GM12874 (cell line): Measurements from ENCODE around the gene OR2T27.
"Not testable (repeated sequence)": the region's sequence is repeated elsewhere in the genome, so short reads cannot be mapped to it uniquely, and the experiment has no call there.

Experiments used
- CTCF ChIP-seq: IDR thresholded peaks from 2 replicates; pipeline ENCODE4 v1.5.1; 2011; ENCODE audit warnings: low read depth, mild to moderate bottlenecking, control low read depth, low read length, moderate library complexity; ENCODE audit not compliant: insufficient read depth

OR2T27 gene

GRCh38 chr1:248655354-248655753 is at the start of gene OR2T27:
TSS of gene OR2T27 (minus strand) at chr1:248655528. CDS start at chr1:248650884, 4,644 bp downstream.
- not testable (repeated sequence) for TF ChIP-seq CTCF

- TF ChIP-seq CTCF: no peak
Measured at GRCh38 chr1:248704606-248705005, 49.3 kb upstream of the OR2T27 start.

GRCh38 chr1:248703674-248704073 is 48.3 kb upstream of the OR2T27 start:
- TF ChIP-seq CTCF: no peak

- no peak for TF ChIP-seq CTCF
Measured at GRCh38 chr1:248702714-248703113, 47.4 kb upstream of the OR2T27 start, which contains the start of gene OR14I1. TSS of gene OR14I1 (minus strand) at chr1:248702766.

- TF ChIP-seq CTCF: no peak
Measured at GRCh38 chr1:248699099-248699498, 43.8 kb upstream of the OR2T27 start.

GRCh38 chr1:248697907-248698306 is 42.6 kb upstream of the OR2T27 start:
- TF ChIP-seq CTCF: no peak

- TF ChIP-seq CTCF: no peak
Measured at GRCh38 chr1:248696774-248697173, 41.4 kb upstream of the OR2T27 start.
